WI38 (cell line): Measurements from ENCODE around the gene PEX13.
"Not testable (repeated sequence)": the region's sequence is repeated elsewhere in the genome, so short reads cannot be mapped to it uniquely, and the experiment has no call there.

Source experiments
- H3K4me3 ChIP-seq: 2 replicates; pipeline ENCODE4 v1.5.1; 2011; ENCODE audit warnings: low read depth, mild to moderate bottlenecking, control low read depth, low read length
- TF ChIP-seq, protein P1 (sequence below): IDR thresholded peaks from 2 replicates; pipeline ENCODE4 v1.5.1; 2012; ENCODE audit warnings: low read depth, mild to moderate bottlenecking, control low read depth, low read length

PEX13 gene

GRCh38 chr2:61021228-61021660 lies 3.7 kb downstream of the PEX13 start:
- no peak overlapping the region for H3K4me3 ChIP-seq
- TF ChIP-seq, protein P1, sequence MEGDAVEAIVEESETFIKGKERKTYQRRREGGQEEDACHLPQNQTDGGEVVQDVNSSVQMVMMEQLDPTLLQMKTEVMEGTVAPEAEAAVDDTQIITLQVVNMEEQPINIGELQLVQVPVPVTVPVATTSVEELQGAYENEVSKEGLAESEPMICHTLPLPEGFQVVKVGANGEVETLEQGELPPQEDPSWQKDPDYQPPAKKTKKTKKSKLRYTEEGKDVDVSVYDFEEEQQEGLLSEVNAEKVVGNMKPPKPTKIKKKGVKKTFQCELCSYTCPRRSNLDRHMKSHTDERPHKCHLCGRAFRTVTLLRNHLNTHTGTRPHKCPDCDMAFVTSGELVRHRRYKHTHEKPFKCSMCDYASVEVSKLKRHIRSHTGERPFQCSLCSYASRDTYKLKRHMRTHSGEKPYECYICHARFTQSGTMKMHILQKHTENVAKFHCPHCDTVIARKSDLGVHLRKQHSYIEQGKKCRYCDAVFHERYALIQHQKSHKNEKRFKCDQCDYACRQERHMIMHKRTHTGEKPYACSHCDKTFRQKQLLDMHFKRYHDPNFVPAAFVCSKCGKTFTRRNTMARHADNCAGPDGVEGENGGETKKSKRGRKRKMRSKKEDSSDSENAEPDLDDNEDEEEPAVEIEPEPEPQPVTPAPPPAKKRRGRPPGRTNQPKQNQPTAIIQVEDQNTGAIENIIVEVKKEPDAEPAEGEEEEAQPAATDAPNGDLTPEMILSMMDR: no peak

GRCh38 chr2:61023670-61024069 lies 6.2 kb downstream of the PEX13 start:
- H3K4me3 ChIP-seq: no peak overlapping the region
- TF ChIP-seq, protein P1: no peak

GRCh38 chr2:61029533-61029932 lies 12.0 kb downstream of the PEX13 start:
- no peak overlapping the region for H3K4me3 ChIP-seq
- TF ChIP-seq, protein P1: no peak

DNA sequence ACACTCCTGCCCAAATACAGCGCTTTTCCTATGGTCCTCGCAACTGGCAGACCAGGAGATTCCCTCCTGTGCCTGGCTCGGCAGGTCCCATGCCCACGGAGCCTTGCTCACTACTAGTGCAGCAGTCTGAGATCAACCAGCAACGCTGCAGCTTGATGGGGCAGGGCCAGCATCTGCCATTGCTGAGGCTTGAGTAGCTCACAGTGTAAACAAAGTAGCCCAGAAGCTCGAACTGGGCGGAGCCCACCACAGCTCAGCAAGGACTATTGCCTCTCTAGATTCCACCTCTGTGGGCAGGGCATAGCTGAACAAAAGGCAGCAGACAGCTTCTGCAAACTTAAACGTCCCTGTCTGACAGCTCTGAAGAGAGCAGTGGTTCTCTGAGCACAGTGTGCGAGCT lies 17.1 kb downstream of the PEX13 start:
- H3K4me3 ChIP-seq: not testable (repeated sequence)

DNA sequence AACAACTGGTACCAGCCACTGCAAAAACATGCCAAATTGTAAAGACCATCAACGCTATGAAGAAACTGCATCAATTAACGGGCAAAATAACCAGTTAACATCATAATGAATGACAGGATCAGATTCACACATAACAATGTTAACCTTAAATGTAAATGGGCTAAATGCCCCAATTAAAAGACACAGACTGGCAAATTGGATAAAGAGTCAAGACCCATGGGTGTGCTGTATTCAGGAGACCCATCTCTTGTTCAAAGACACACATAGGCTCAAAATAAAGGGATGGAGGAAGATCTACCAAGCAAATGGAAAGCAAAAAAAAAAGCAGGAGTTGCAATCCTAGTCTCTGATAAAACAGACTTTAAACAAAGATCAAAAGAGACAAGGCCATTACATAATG lies 19.1 kb downstream of the PEX13 start:
- not testable (repeated sequence) for H3K4me3 ChIP-seq

DNA sequence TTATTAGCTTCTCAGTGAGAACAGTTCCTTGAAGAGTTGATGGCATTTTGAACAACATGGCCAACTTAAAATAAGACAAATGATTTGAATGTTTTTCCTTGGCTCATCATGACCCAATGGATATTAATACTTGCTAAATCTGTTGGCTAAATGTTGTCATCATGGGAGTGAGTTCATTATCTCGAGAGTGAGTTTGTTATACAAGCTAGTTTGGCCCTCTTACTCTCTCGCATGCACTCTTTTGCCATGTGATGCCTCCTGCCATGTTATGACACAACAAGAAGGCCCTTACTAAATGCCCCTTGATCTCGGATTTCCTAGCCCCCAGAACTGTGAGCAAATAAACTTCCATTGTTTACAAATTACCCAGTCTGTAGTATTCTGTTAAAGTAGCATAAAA lies 25.3 kb downstream of the PEX13 start:
- H3K4me3 ChIP-seq: no peak overlapping the region
- TF ChIP-seq, protein P1: no peak

- TF ChIP-seq, protein P1: no peak
- H3K4me3 ChIP-seq: no peak overlapping the region
Observed at GRCh38 chr2:61044636-61045035, 27.1 kb downstream of the PEX13 start.

DNA sequence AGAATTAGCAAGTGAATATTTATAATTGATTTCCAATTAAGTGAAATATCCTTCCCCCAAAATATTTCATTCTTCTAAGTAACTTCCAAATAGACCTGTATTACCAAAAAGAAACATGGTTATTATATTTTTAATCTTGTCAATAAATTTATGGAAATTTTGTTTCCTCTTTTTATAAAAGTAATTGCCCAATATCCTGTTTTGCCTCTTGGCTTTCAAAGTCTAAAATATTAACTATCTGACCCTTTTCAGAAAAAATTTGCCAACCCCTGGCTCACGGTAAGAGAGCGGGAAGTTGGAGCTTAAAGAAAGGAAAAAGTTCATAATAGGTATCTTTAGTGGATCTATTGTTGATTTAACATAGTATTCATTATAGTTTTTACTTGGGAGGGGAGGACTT lies 27.7 kb downstream of the PEX13 start:
- TF ChIP-seq, protein P1: no peak
- H3K4me3 ChIP-seq: no peak overlapping the region
